HG03565 (cell line): ENCODE measurements around the gene GCG.

Experiments used
- ATAC-seq: cut with Tn5 transposase; IDR thresholded peaks from one replicate; pipeline ENCODE4 v1.9.1; 2021; ENCODE audit warnings: mild to moderate bottlenecking, moderate library complexity; ENCODE audit not compliant: unreplicated experiment

GCG gene

GRCh38 chr2:162152147-162152546 is at the start of gene GCG:
Gene GCG, minus strand, starts transcription at chr2:162152247. Its CDS starts 3,069 bp downstream, at chr2:162149178.
- ATAC-seq = no peak

GRCh38 chr2:162200636-162201035 is 48.6 kb upstream of the GCG start:
- no peak for ATAC-seq

GRCh38 chr2:162199913-162200312 is 47.9 kb upstream of the GCG start:
- ATAC-seq = no peak

- ATAC-seq = no peak
Measured at GRCh38 chr2:162198239-162198638, 46.2 kb upstream of the GCG start.

GRCh38 chr2:162197069-162197825 is 45.2 kb upstream of the GCG start:
- no peak for ATAC-seq

GRCh38 chr2:162196638-162197037 is 44.6 kb upstream of the GCG start:
- no peak for ATAC-seq

GRCh38 chr2:162188451-162188850 is 36.4 kb upstream of the GCG start:
- ATAC-seq = no peak

- no peak for ATAC-seq
Measured at GRCh38 chr2:162185541-162186232, 33.6 kb upstream of the GCG start.

- no peak for ATAC-seq
Measured at GRCh38 chr2:162184821-162185450, 32.9 kb upstream of the GCG start.

GRCh38 chr2:162184359-162184758 is 32.3 kb upstream of the GCG start:
- ATAC-seq = no peak

GRCh38 chr2:162182395-162182794 is 30.3 kb upstream of the GCG start:
- no peak for ATAC-seq

- ATAC-seq = no peak
Measured at GRCh38 chr2:162177301-162177700, 25.3 kb upstream of the GCG start.

- ATAC-seq = no peak
Measured at GRCh38 chr2:162175714-162176113, 23.7 kb upstream of the GCG start.

GRCh38 chr2:162174746-162175145 is 22.7 kb upstream of the GCG start:
- ATAC-seq = no peak

GRCh38 chr2:162172802-162173370 is 20.8 kb upstream of the GCG start:
- no peak for ATAC-seq

- ATAC-seq = no peak
Measured at GRCh38 chr2:162166745-162167144, 14.7 kb upstream of the GCG start.

- ATAC-seq = no peak
Measured at GRCh38 chr2:162166174-162166573, 14.1 kb upstream of the GCG start.

GRCh38 chr2:162164802-162165201 is 12.8 kb upstream of the GCG start:
- ATAC-seq = no peak

GRCh38 chr2:162159446-162159845 is 7.4 kb upstream of the GCG start:
- ATAC-seq = no peak

- no peak for ATAC-seq
Measured at GRCh38 chr2:162156149-162156548, 4.1 kb upstream of the GCG start.

- ATAC-seq = no peak
Measured at GRCh38 chr2:162155093-162155492, 3.0 kb upstream of the GCG start.
